ENCODE results near the gene FAM131C. TPM values are rescaled to one million over a fixed set of nuclear protein-coding genes. Genes with fewer than 3 reads are reported as not detected.
"Not testable (repeated sequence)": the region's sequence is repeated elsewhere in the genome, so short reads cannot be mapped to it uniquely, and the experiment has no call there.

FAM131C gene
- total RNA-seq, 1 experiment from 2014 or later: 0.63 TPM

- DNase-seq (ENCODE audit: low read depth): no peak
These were observed 4.2 kb upstream of the FAM131C start for GRCh38 chr1:16077406-16078245.

DNA sequence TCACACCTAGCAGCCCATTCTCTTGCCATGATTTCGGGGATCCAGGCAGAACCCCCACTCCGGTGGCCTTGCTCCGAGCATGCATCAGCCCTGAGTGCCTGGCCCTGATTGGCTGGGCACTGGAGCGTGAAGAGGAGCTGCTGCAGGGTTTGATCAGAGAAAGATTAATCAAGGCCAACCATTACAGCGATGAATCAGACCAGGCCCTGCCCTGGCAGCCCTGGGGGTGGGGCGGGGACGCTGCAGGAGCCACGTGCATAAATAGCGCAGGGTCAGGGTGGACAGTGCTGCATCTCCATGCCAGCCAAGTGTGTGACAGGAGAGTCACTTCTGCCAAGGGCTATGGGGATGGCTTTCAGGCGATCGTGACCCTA is 3.4 kb upstream of the FAM131C start:
- DNase-seq (ENCODE audit: low read depth): peak; percentile 31

- DNase-seq (ENCODE audit: low read depth): peak; percentile 94
These were observed 2.8 kb upstream of the FAM131C start for GRCh38 chr1:16076031-16076864.

DNA sequence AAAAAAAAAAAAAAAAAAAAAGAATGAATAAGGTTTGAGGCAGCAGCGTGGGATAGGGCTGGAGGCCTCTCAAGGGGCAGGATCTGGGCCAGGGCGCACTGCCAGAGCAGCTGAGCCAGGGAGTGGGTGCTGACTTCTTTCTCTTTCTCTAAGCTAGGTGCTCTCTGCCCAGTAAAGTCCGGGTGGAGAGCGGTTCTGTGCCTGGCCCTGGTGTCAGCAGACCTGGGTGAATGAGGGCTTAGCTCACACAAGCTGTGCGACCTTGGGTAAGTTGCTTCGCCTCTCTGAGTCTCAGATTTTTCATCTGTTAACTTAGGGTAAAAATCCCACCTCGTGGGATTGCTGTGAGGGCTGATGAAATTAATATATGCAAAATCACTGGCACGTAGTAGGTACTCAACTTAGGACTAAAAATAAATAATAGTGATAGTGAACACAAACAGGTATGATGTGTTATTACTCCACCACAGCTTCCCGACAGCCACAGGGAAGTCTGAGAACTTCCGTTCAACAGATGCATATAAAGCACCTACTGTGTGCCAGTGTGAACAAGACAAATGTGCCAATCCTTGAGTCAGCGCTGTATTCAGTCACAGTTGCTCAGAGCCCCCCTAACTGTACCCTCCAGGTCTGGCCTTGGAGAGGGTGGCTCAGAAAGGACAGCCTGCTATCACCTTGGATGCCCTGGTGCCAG is 2.0 kb upstream of the FAM131C start:
- DNase-seq (ENCODE audit: low read depth): peak; percentile 67

DNA sequence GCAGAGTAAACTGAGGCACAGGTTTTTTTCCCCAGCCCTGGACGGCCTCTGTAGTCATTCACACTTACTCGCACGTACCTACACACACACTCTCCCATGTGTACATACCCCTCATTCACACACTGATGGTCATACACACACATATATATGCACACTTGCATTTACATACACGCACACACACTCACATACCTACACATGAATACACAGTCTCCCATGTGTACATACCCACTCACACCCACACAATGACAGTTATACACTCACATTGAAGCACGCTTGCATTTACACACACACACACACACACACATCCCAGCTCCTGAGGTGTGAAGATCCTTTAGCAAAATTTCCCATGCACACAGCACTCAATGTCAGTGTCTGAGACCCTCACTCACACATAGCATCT is 766 bp upstream of the FAM131C start:
- DNase-seq (ENCODE audit: low read depth): no peak

GRCh38 chr1:16072616-16073484 is 601 bp downstream of the FAM131C start:
- DNase-seq (ENCODE audit: low read depth): no peak

- DNase-seq (ENCODE audit: low read depth): no peak
These were observed 1.4 kb downstream of the FAM131C start for GRCh38 chr1:16072095-16072494.

DNA sequence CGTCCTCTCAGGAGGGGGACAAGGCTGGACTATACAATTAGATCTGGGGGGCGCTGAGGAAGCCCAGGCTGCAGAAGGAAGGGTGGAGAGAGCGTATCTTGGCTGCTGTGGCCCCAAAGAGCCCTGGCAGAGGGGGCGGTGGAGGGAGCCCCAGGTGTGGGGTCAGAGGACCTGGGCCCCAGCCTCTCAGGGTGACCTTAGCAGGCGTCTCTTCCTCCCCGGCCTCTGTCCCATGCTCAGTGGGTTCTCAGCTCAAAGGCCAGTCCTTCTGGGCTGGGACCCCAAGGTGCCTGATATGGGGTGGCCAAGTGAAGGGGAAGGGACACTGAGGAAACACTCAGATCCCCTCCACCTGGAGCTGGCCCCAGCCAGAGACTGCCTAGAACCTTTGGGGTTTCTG is 1.8 kb downstream of the FAM131C start:
- no peak for DNase-seq (ENCODE audit: low read depth)

- no peak for DNase-seq (ENCODE audit: low read depth)
These were observed 2.7 kb downstream of the FAM131C start for GRCh38 chr1:16070640-16071355.

DNA sequence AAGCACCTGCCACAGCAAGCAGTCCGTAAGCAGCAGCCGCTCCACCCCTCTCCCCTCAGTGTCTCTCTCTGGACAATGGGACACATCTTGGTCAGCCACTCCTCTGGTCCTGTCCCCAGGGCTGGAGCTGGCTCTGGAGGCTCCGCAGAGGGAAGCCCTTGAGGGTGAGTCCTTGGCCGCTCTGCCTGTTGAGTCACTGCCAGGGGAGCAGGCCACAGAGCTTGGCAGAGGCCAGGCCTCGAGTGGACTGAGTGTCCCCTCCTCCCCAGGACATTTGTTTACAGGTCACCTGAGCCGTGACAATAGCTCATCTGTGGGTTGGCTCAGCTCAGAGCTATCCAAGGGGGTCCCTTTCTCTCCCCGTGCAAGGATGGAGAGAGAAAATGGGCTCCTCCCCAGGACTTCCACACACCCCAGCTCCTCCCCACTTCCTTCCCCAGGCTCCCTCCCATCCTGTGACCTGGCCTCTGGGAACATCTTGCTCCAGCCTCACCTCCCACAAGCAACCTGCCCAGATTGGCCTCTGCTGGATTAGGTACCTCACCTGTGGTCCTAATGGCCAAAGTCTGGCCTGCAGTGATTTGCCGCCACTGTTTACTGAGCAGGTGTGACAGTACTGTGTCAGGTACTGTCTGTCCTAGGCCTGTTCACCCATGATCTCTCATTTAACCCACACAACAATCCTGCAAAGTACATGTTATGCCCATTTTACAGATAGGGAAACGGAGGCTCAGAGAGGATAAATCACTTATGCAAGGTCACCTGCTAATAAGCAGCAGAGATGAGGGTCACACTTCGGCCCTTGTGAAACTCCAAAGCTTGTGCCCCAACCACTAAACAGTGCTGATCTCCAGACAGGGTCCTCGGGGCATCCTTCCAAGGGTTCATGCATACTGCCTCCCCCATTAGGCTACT is 4.8 kb downstream of the FAM131C start:
- peak; percentile 41 for DNase-seq (ENCODE audit: low read depth)

DNA sequence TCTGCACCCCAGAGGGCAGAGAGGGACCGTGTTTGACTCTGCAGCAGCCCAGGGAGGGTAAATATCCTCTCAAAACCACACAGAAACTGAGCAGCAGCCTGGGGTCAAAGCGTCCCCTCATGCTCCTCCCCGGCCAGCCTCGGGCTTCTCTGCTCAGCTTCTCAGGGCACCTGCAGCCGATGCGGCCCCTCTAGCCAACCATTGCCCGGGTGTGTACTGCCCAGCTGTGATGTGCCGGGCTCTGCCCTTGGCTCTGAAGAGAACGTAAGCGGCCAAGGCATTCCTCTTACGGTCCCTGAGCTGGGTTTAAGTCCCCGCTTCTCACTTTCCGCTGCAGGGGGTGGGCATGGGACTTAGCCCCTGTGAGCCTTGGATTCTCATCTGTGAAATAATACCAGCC is 5.5 kb downstream of the FAM131C start:
- DNase-seq (ENCODE audit: low read depth): no peak

- DNase-seq (ENCODE audit: low read depth): peak; percentile 87
These were observed 6.2 kb downstream of the FAM131C start for GRCh38 chr1:16067127-16067768.

DNA sequence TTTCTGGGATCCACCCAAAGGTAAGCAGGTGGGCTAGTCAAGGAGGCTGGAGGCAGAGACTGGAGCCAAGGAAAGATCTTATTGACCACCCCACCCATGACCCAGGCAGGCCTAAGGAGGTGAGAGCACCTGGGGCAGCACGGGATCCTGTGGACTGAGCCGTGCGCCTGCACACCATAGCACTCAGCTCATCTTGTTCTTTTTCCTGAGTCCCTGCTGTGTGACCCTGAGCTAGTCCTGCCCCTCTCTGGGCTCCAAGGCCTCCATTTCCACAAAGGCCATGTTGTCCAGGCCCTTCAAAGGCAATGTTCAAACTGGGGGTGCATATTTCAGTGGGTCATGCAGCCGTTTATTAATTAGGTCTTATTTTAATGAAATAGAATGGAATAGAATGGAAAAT is 7.2 kb downstream of the FAM131C start:
- no peak for DNase-seq (ENCODE audit: low read depth)

DNA sequence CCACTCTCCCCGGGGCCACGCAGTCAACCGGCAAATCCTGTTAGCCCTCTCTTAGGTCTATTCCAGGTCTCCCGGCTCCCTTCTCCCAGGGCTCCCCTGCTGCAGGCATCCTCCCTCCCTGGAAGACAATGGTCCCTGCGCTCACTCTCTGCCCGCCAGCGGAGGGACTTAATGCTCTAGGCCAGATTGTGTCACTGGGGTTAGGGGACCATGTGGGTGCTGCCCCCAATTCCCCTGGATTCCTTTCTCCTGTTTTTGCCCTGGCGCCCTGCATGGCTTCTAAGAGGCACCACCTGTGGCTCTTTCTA is 8.2 kb downstream of the FAM131C start:
- DNase-seq (ENCODE audit: low read depth): no peak

DNA sequence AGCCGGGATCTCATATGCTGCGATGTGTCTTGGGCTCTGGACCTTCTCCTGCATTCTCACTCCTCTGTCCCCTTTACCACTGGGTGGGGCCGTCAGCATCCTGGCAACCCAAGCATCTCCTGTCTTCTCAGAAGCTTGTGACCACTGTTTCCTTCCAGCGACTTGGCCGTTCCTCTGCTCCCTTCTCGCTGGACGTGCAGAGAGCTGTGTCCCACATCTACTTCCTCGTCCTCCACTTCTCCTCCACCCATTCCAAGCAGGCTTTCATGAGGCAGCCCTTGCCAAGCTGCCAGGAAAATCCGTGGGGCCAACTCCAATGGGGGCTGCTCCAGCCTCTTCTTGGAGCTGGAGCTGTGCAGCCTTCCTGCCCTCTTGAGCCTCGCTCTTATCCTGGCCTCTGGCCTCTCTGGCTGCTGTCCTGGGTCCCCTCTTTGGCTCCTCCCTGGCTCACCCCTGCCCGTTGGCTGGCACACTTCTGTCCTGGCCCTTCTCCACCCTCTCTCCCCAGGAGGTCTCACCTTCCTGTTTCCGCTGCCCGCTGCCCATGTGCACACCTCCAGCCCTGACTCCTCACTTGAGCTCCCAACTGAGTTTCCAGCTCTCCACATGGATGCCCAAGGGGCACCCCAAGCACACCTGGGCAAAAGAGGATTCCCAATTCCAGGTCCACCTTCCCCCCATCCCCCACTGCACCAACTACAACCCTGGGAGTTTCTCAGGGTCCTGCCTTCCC is 8.7 kb downstream of the FAM131C start:
- DNase-seq (ENCODE audit: low read depth): no peak

GRCh38 chr1:16063921-16064320 is 9.5 kb downstream of the FAM131C start:
- no peak for DNase-seq (ENCODE audit: low read depth)

- no peak for DNase-seq (ENCODE audit: low read depth)
These were observed 10.1 kb downstream of the FAM131C start for GRCh38 chr1:16063226-16063829.

GRCh38 chr1:16062687-16063075 is 10.8 kb downstream of the FAM131C start:
- DNase-seq (ENCODE audit: low read depth): not testable (repeated sequence)

Data from LHCN-M2 (cell line).